GM12891 (cell line): Measurements from ENCODE around the gene TEX29. TPM values are rescaled to one million over a fixed set of nuclear protein-coding genes. Genes with fewer than 3 reads are reported as not detected.

ENCODE experiments used
- DNase-seq: peaks from one replicate; pipeline ENCODE4 v3.0.0; 2011; ENCODE audit warnings: low spot score; ENCODE audit not compliant: insufficient read length
- FAIRE-seq: peaks from 2 replicates; lab custom pipeline; 2011; peaks lifted over from hg19 to GRCh38; lab: Jason Lieb, UNC
- PAX5 ChIP-seq: IDR thresholded peaks from 2 replicates; pipeline ENCODE4 v1.6.1; 2011; ENCODE audit warnings: low read length, moderate library complexity, mild to moderate bottlenecking; ENCODE audit not compliant: insufficient read depth, severe bottlenecking
- POLR2A ChIP-seq: IDR thresholded peaks from 2 replicates; pipeline ENCODE4 v1.6.1; 2011; ENCODE audit warnings: low read depth, low read length, control low read depth
- POLR2AphosphoS5 ChIP-seq: IDR thresholded peaks from 2 replicates; pipeline ENCODE4 v1.6.1; 2011; ENCODE audit warnings: low read depth, low read length, control low read depth
- POU2F2 ChIP-seq: IDR thresholded peaks from 2 replicates; pipeline ENCODE4 v1.6.1; 2011; ENCODE audit warnings: low read depth, mild to moderate bottlenecking, control low read depth, low read length, moderate library complexity
- SPI1 ChIP-seq: IDR thresholded peaks from 2 replicates; pipeline ENCODE4 v1.6.1; 2011; ENCODE audit warnings: low read depth, low read length, control low read depth
- TAF1 ChIP-seq: IDR thresholded peaks from 2 replicates; pipeline ENCODE4 v1.6.1; 2011; ENCODE audit warnings: low read depth, low read length, control low read depth
- polyA plus RNA-seq: library from polyadenylated mRNA; unstranded; fragments of >200 nt; gene quantifications from one replicate; pipeline ENCODE4 v1.2.1, GENCODE V29; 2012; ENCODE audit warnings: low read depth, missing spikeins, inconsistent platforms; ENCODE audit not compliant: missing spikeins

Gene TEX29
- polyA plus RNA-seq, result 0.68 TPM

DNA sequence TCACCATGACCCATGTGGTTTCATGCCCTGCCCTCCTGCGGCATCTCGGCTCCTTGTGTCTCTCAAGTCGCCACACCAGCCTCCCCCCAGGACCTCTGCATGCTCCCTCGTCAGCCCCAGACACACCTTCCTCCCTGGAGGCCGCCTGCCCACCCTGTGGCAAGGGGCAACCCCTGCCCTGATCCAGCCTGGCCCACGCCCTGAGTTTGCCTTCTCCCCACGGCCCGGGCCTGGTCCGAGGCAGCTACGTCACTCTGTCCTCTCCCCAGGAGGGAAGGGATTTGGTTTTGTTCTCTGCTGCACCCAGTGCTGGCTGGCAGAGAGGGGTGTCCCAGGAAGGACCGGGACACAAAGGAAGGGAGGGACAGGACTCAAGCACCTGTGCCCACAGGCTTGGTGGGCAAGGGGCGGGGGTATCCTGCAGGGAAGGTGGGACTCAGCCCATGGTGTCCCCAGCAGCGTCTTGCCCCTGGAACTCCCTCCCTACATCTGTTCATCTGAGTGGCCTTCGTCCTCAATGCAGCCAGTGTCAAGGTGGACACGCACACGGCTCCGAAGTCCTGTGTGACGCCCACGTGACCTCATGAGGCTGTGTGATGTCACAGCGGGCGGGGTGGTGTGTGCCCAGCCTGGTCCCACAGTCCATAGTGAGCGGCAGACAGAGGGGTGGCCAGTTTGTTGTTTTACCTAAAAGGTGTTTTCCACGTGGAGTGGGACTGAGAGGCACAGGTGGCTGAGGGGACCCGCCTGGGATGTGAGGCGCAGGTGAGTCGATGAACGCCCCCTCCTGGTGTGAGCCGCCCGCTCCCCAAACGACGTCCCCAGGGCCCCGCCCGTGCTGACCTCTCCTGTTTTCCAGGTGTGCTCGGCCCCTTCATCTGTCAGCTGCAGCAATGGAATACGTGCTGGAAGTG, at the start of gene TEX29:
TSS of gene TEX29 (plus strand) at position 645 of the 914 bp plus-strand sequence. CDS start at position 894, 249 bp downstream.
- DNase-seq (no peak), FAIRE-seq (no peak)
- TF ChIP-seq POLR2AphosphoS5, result peak; percentile 36
- peak; percentile 35; the same call in 1 of the 2 replicates for TF ChIP-seq POLR2A
- TF ChIP-seq PAX5, result no peak

DNA sequence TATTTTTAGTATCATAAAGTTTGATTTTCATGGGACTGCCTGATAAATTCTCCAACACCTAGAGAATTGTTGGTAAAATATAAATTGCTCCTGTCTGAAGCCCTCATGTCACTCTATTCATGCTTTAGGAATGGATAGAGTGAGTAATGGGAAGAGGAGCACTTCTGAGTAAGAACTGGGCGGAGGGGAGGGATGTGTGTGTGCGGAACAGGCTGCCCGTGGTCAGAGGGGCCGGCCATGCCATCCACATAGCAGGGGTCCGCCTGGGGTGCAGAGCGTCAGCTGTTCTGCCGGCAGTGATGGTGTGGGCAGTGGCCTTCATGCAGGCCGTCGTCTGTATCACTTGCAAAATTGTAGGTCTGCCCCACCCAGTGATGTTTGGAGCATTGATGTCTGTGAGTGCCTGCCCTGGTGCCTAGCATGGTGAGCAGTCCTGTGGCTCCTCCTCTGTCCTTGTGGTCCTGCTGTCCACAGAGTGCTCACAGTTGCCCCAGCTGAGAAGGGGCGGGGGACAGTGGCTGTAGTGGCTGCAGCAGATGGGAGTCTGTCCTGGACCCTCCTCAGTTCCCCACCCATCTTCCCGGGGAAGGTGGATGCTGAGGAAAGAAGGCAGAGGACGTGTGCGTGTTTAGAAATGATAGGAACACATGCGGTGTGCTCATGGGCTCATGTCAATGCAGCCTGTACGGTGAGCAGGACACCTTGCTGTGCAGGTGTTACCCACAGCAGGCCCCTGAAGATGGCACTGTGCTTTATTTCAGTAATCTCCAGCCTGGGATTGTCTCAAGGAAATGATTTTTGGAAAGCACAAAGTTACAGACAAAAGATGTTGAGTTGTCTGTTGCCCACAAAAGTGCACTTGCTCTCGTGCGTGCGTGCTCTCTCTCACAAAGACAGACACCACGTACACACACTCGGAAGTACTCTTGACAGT, 49.4 kb upstream of the TEX29 start:
- TF ChIP-seq POU2F2 (no peak), POLR2AphosphoS5 (no peak), POLR2A (no peak), PAX5 (no peak), TAF1 (no peak), SPI1 (no peak)

DNA sequence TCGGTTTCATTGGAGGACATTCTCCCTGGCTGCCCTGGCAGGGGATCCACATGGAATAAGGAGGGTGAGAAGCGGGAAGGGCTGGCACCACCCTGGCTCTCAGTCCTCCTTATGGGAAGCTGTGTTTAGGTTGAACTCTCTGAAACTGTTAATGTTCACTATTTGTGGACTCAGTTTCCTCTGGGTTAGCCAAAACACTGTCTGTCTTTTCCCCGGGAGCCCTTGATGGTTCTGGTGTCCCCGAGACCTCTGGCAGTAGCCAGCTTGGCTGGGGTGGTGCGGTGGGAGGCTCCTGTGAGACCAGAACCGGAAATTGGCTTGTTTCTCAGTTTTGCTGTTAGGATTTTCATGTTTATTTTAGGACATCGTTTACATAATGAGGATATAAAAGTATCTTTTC, 48.3 kb upstream of the TEX29 start:
- TF ChIP-seq POU2F2 (no peak), SPI1 (no peak), POLR2AphosphoS5 (no peak)
- DNase-seq (no peak), FAIRE-seq (no peak)

More for the DNA sequence above, 49.4 kb upstream of the TEX29 start:
- no peak for DNase-seq
- peak; percentile 16 for FAIRE-seq

DNA sequence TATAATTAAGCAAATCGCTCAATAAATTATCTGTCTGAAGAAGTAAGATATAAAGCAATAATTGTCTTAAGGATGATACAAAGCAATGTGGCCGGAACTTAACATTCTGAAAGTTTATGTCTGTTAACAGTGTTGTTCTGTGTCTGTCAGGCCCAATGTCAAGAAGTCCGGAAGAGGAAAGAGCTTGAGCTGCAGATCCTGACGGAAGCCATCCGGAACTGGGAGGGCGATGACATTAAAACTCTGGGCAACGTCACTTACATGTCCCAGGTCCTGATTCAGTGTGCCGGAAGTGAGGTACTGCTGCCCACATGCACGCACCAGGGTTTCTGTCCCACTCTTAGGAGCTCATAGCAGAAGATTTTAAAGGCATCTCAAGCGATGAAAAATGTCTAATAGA, 45.1 kb upstream of the TEX29 start:
- TF ChIP-seq SPI1 (no peak), TAF1 (no peak), PAX5 (no peak), POLR2A (no peak), POU2F2 (no peak), POLR2AphosphoS5 (no peak)
- no peak for DNase-seq
- no peak for FAIRE-seq

DNA sequence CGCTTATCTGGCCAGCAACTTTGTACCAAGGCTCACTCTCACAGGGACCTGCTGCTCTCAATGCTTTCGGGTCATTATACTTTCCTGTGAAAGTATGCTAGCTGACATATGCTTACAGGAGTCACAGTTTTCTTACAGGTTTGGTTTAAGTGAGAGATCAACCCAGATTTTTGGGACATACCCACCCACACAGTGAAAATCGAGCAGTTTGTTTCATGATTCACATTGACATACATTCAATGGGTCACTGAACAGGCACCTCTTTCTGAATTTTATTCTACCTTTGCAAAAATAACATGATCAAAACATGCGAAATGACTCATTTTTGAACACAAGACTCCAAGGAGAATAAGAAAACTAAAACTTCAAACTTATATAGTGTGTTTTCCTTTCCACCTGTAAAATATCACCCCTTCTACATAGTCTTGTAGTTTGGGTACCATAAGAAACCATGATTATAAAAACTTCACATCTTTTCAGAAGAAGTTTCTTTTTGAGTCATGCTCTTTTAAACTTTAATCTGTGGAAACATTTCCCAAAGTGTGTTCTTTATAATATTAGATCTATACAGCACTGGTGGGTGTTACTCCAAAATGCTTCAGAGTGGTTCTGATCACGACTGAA, 44.3 kb upstream of the TEX29 start:
- TF ChIP-seq PAX5 (no peak), POLR2AphosphoS5 (no peak), POLR2A (no peak), SPI1 (no peak), TAF1 (no peak), POU2F2 (no peak)
- DNase-seq (no peak), FAIRE-seq (peak; percentile 16)

DNA sequence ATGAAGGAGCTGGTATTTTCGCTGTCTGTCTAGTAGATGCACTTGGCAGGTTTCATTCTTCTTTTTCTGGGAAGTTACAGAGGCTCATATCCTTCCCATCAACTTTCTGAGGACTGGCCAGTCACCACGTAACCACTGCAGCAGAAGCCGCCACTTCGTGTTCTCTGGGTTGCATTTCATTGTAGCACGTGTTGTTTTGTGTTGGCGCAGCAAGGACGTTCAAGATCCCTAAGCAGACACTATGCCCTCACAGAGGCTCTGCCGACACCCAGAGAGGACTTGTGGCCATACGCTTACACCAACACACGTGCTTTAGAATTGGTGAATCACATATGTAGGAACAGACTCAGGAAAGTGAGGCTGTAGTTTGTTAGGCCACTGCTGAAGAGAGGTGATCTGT, 42.2 kb upstream of the TEX29 start:
- no peak for FAIRE-seq
- no peak for DNase-seq
- TF ChIP-seq POLR2AphosphoS5 (no peak), TAF1 (no peak), SPI1 (no peak), POLR2A (no peak), PAX5 (no peak)

DNA sequence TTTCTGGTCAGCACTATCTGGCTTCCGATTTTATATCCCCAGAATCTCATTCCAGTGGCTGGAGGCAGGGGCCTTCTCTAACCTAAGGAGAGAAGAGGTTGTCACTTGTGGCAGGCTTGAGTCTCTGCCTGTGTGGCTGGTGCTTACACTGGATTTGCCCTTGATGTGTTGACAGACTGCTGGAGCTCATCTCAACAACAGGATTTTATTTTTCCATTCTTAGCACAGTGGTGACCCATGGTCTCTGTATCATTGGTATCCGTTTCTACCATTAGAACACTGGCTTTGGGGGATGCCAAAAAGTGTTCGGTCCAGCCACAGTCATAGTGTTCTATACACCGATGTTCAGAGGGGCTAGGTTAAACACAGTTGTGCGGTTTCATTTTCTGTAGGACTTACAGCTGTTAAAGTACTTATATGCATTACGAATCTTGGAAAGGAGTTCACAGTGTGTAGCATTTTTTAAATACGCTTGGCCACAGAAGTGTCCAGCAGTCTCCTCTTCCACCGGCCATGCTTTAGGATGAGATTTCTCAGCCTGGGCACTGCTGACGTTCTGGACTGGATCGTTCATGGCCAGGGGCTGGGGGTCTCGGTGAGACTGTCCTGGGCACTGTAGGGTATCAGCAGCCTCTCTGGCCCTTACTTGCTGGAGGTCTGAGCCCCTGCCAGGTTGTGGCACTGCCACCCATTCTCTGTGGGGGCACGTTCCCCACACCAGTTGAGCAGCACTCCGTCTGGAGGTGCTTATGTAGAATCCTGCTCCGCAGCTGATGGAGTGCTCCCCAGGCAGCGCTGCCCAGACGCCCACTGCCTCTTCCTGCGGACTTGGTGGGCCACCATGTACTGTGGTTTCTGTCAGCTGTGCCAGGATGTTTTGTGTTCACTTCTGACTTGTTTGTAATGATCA, 41.4 kb upstream of the TEX29 start:
- FAIRE-seq (no peak), DNase-seq (no peak)
- TF ChIP-seq POU2F2 (no peak), SPI1 (no peak), POLR2A (no peak), POLR2AphosphoS5 (no peak), TAF1 (no peak), PAX5 (no peak)

DNA sequence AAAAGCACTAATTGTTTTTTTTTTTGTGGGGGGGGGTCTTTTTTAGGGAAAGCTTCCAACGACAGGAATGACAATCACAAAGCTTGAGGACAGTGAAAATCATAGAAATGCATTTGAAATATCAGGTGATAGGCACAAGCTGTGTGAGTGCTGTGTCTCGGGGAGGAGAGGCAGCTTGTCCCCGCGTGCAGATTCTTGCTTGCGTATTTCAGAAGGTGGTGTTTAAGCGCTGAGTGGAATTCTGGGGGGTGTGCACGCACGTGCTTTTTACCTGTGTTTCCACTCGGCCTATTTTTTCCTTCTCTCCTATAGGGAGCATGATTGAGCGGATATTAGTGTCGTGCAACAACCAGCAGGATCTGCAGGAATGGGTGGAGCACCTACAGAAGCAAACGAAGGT, 40.2 kb upstream of the TEX29 start:
- TF ChIP-seq POU2F2, result no peak
- no peak for TF ChIP-seq POLR2AphosphoS5
- no peak for TF ChIP-seq POLR2A
- no peak for TF ChIP-seq TAF1
- TF ChIP-seq SPI1, result no peak
- TF ChIP-seq PAX5, result no peak
- FAIRE-seq (no peak), DNase-seq (no peak)
